Measurements from ENCODE around the gene NEU4. TPM values are rescaled to one million over a fixed set of nuclear protein-coding genes. Genes with fewer than 3 reads are reported as not detected.

NEU4 gene
- total and polyA plus RNA-seq, 9 of the 15 experiments (the other 6 are each of a cell fraction or from before 2014, with no cell fraction given), result 0.01 to 0.40 TPM; not detected in 7

DNA sequence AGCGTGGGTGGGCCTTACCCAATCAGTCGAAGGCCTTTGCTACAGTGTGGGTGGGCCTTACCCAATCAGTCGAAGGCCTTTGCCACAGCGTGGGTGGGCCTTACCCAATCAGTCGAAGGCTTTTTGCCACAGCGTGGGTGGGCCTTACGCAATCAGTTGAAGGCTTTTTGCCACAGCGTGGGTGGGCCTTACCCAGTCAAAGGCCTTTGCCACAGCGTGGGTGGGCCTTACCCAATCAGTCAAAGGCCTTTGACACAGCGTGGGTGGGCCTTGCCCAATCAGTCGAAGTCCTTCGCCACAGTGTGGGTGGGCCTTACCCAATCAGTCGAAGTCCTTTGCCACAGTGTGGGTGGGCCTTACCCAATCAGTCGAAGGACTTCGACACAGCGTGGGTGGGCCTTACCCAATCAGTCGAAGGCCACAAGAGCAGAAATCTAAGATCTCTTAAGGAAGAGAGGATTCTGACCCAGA lies 48.7 kb upstream of the NEU4 start (continued):
- TF ChIP-seq, protein P1, sequence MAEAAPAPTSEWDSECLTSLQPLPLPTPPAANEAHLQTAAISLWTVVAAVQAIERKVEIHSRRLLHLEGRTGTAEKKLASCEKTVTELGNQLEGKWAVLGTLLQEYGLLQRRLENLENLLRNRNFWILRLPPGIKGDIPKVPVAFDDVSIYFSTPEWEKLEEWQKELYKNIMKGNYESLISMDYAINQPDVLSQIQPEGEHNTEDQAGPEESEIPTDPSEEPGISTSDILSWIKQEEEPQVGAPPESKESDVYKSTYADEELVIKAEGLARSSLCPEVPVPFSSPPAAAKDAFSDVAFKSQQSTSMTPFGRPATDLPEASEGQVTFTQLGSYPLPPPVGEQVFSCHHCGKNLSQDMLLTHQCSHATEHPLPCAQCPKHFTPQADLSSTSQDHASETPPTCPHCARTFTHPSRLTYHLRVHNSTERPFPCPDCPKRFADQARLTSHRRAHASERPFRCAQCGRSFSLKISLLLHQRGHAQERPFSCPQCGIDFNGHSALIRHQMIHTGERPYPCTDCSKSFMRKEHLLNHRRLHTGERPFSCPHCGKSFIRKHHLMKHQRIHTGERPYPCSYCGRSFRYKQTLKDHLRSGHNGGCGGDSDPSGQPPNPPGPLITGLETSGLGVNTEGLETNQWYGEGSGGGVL (CRISPR knock-in tag; IDR thresholded peaks at IDR 0.05), result no peak
- TF ChIP-seq, protein P2, sequence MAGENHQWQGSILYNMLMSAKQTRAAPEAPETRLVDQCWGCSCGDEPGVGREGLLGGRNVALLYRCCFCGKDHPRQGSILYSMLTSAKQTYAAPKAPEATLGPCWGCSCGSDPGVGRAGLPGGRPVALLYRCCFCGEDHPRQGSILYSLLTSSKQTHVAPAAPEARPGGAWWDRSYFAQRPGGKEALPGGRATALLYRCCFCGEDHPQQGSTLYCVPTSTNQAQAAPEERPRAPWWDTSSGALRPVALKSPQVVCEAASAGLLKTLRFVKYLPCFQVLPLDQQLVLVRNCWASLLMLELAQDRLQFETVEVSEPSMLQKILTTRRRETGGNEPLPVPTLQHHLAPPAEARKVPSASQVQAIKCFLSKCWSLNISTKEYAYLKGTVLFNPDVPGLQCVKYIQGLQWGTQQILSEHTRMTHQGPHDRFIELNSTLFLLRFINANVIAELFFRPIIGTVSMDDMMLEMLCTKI (IDR thresholded peaks at IDR 0.05; ENCODE audit: partially characterized antibody), result no peak
- TF ChIP-seq MTA1 (IDR thresholded peaks at IDR 0.05; ENCODE audit: borderline replicate concordance) (no peak), MCM2 (IDR thresholded peaks at IDR 0.05; ENCODE audit: low read depth) (no peak), CCAR2 (IDR thresholded peaks at IDR 0.05; ENCODE audit: low read depth, low read length) (no peak), SLC30A9 (CRISPR knock-in tag; IDR thresholded peaks at IDR 0.05) (no peak), EZH2 (IDR thresholded peaks at IDR 0.05; ENCODE audit: borderline replicate concordance, low read depth, low read length) (no peak), ZNF146 (CRISPR knock-in tag; IDR thresholded peaks at IDR 0.05; ENCODE audit: unreplicated experiment) (no peak), TCF3 (CRISPR knock-in tag; IDR thresholded peaks at IDR 0.05) (no peak), ZNF445 (CRISPR knock-in tag; IDR thresholded peaks at IDR 0.05; ENCODE audit: low read depth) (no peak), ZNF263 (CRISPR knock-in tag; IDR thresholded peaks at IDR 0.05; ENCODE audit: borderline replicate concordance) (no peak), MAZ (CRISPR knock-in tag; conservative IDR thresholded peaks at IDR 0.05 in 1 of 2, IDR thresholded peaks at IDR 0.05 in 1 of 2) (no peak), ZNF589 (CRISPR knock-in tag; IDR thresholded peaks at IDR 0.05; ENCODE audit: low read depth) (no peak), MAFF (IDR thresholded peaks at IDR 0.05; ENCODE audit: low read length) (no peak), ILK (tag; IDR thresholded peaks at IDR 0.05; ENCODE audit: borderline replicate concordance, low read depth) (no peak)
- TF ChIP-seq, protein P3, sequence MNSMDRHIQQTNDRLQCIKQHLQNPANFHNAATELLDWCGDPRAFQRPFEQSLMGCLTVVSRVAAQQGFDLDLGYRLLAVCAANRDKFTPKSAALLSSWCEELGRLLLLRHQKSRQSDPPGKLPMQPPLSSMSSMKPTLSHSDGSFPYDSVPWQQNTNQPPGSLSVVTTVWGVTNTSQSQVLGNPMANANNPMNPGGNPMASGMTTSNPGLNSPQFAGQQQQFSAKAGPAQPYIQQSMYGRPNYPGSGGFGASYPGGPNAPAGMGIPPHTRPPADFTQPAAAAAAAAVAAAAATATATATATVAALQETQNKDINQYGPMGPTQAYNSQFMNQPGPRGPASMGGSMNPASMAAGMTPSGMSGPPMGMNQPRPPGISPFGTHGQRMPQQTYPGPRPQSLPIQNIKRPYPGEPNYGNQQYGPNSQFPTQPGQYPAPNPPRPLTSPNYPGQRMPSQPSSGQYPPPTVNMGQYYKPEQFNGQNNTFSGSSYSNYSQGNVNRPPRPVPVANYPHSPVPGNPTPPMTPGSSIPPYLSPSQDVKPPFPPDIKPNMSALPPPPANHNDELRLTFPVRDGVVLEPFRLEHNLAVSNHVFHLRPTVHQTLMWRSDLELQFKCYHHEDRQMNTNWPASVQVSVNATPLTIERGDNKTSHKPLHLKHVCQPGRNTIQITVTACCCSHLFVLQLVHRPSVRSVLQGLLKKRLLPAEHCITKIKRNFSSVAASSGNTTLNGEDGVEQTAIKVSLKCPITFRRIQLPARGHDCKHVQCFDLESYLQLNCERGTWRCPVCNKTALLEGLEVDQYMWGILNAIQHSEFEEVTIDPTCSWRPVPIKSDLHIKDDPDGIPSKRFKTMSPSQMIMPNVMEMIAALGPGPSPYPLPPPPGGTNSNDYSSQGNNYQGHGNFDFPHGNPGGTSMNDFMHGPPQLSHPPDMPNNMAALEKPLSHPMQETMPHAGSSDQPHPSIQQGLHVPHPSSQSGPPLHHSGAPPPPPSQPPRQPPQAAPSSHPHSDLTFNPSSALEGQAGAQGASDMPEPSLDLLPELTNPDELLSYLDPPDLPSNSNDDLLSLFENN (IDR thresholded peaks at IDR 0.05; ENCODE audit: low read depth in 2 of 2, low read length in 2 of 2), result no peak
- TF ChIP-seq, protein P4, sequence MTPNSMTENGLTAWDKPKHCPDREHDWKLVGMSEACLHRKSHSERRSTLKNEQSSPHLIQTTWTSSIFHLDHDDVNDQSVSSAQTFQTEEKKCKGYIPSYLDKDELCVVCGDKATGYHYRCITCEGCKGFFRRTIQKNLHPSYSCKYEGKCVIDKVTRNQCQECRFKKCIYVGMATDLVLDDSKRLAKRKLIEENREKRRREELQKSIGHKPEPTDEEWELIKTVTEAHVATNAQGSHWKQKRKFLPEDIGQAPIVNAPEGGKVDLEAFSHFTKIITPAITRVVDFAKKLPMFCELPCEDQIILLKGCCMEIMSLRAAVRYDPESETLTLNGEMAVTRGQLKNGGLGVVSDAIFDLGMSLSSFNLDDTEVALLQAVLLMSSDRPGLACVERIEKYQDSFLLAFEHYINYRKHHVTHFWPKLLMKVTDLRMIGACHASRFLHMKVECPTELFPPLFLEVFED (CRISPR knock-in tag; conservative IDR thresholded peaks at IDR 0.05), result no peak
- TF ChIP-seq, protein P5, sequence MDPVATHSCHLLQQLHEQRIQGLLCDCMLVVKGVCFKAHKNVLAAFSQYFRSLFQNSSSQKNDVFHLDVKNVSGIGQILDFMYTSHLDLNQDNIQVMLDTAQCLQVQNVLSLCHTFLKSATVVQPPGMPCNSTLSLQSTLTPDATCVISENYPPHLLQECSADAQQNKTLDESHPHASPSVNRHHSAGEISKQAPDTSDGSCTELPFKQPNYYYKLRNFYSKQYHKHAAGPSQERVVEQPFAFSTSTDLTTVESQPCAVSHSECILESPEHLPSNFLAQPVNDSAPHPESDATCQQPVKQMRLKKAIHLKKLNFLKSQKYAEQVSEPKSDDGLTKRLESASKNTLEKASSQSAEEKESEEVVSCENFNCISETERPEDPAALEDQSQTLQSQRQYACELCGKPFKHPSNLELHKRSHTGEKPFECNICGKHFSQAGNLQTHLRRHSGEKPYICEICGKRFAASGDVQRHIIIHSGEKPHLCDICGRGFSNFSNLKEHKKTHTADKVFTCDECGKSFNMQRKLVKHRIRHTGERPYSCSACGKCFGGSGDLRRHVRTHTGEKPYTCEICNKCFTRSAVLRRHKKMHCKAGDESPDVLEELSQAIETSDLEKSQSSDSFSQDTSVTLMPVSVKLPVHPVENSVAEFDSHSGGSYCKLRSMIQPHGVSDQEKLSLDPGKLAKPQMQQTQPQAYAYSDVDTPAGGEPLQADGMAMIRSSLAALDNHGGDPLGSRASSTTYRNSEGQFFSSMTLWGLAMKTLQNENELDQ (CRISPR knock-in tag; IDR thresholded peaks at IDR 0.05; ENCODE audit: borderline replicate concordance), result no peak

All from K562 (cell line).